NK-92 treated with Interleukin-12 subunit alpha and Interleukin-12 subunit beta, amount 100 ng/mL, for 24 hours (cell line): ENCODE measurements around the gene INPP5K.
"Not testable (repeated sequence)": the region's sequence is repeated elsewhere in the genome, so short reads cannot be mapped to it uniquely, and the experiment has no call there.

ENCODE experiments used
- DNase-seq: peaks from one replicate; lab custom pipeline; 2025; lab: John Stamatoyannopoulos, UW

The INPP5K gene

DNA sequence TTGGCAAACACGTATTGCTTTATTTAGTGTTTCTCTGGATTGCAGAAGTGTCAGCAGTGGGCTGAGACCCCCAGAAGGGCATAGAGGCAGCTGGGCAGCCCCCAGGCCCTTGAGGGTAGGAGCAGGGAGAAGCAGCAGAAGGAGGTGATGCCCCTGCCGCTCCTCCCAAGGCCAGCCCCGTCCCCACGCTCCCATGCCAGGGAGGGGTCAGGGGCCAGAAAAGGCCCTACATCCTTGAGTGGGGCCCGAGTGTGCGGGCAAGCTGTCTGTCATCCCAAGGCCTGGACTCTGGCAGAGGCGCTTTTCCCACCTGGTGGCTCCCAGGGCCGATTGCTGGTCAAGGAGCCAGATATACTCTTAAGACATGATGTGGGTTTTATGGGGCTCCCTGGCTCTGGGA, 52.2 kb downstream of the INPP5K start:
- no peak for DNase-seq

- DNase-seq: no peak
These were observed 54.0 kb downstream of the INPP5K start for GRCh38 chr17:1462164-1463112.

DNA sequence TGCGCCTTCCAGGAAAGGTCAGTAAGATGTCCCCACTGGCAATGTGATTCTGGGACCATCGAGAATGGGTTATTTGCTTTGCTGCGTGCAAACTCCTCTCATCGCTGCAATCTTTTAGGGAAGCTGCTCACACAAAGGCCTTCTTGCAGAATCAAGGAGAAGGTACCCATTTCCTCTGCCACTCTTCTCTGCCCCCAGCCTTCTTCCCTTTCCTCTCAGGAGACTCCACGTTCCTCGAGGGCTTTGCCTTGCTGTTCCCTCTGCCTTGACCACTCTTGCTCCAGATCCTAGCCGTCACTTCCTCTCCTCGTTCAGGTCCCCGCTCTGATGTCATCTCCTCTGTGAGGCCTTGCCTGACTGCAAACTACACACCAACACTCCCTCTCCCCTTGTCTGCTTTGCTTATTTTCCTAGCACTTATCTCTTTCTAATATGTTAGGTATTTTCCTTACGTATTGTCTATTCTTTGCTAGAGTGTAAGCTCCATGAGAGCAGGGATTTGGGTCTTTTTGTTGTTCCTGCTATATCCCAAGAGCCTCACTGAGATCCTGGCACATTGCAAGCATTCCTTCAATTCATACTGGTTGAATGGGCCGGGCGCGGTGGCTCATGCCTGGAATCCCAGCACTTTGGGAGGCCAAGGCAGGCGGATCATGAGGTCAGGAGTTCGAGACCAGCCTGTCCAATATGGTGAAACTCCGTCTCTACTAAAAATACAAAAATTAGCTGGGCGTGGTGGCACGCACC, 55.0 kb downstream of the INPP5K start:
- DNase-seq: no peak

- DNase-seq: no peak
These were observed 56.2 kb downstream of the INPP5K start for GRCh38 chr17:1460233-1460632.

DNA sequence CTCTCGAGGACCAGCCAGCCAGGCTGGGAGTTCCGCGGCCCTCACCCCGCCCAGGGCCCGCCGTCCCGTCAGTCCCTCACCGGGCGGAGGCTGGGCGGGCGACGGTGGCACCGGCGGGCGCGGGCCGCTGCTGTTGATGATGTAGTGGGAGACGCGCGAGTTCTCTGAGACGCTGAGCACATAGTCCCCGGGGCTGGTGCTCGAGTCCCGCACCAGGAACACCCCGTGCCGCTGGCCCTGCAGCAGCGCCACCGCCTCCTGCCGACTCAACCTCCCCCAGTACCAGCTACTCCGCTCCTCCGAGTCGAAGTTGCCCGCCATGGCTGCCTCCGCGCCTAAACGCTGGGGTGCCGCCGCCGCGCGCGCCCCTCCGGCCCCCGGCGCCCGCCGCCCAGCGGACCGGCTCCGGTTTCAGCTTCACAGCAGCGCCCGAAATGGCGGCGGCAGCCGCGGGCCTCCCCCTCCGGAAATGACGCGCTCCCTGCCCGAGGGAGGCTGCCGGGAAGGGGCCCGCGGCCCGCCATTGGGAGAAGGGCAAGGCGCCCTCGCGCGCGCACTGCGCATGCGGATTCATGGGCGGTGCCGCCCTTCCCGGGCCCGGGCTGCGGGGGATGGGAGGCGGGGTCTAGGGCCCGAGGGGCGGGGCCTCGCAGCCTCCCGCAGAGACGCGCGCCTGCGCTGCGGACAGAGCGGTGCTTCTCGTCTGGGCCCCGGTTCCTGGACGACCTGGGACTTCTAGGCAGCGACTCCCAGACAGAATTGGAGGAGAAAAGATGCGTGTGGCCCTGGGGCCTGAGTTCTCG, 60.4 kb downstream of the INPP5K start, which contains the start of gene CRK:
Gene CRK, minus strand, starts transcription at position 436 of the 803 bp plus-strand sequence. Its CDS starts 115 bp downstream, at position 321.
- peak; percentile 82 for DNase-seq

GRCh38 chr17:1455291-1455796, 61.1 kb downstream of the INPP5K start:
- DNase-seq: peak; percentile 8

GRCh38 chr17:1454541-1454940, 61.9 kb downstream of the INPP5K start:
- DNase-seq: no peak

GRCh38 chr17:1453694-1454093, 62.7 kb downstream of the INPP5K start:
- DNase-seq: not testable (repeated sequence)

DNA sequence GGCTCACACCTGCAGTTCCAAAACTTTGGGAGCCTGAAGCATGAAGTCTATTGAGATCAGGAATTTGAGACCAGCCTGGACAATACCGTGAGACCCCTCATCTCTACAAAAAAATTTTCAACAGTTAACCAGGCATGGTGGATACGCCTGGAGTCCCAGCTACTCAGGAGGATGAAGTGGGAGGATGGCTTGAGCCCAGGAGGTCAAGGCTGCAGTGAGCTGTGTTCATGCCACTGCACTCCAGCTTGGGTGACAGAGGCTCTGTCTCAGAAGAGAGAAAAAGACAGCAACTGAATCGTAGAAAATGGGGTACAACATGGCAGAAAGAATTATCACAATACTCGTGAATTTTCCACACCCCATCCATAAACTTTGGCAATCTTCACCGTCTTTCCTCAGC, 63.6 kb downstream of the INPP5K start:
- DNase-seq: no peak

DNA sequence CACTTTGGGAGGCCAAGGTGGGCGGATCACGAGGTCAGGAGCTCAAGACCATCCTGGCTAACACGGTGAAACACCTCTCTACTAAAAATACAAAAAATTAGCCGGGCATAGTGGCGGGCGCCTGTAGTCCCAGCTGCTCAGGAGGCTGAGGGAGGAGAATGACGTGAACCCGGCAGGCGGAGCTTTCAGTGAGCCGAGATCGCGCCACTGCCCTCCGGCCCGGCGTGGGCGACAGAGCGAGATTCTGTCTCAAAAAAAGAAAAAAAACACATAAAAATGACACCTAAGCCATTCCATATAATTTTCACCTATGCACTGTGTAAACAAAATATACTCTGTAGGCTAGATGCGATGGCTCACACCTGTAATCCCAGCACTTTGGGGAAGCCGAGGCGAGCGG, 66.2 kb downstream of the INPP5K start:
- not testable (repeated sequence) for DNase-seq

DNA sequence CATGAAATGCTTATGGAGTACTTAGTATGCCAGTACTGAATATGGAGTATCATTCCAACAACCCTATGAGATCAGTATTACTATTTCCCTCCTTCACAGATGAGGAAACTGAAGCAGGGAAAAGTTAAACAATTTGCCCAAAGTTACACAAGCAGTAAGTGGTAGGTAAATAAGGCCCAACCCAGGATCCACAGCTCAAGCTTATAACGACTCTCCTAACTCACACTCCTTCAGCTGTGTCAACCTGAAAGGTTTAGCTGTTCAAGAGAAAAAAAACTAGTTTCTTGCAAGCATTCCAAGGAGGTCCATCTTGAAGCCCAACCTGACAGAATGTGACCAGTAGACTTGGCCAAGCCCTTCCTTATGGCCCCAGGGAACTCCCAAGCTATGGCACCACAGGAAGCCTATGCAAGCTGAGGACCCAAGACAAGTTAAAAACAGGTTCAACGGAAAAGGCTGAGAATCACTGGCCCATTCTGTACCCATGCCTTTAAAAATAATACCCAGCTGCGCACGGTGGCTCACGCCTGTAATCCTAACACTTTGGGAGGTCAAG, 66.9 kb downstream of the INPP5K start:
- DNase-seq: no peak

- no peak for DNase-seq
These were observed 69.4 kb downstream of the INPP5K start for GRCh38 chr17:1447052-1447451.

- no peak for DNase-seq
These were observed 70.2 kb downstream of the INPP5K start for GRCh38 chr17:1446201-1446600.

DNA sequence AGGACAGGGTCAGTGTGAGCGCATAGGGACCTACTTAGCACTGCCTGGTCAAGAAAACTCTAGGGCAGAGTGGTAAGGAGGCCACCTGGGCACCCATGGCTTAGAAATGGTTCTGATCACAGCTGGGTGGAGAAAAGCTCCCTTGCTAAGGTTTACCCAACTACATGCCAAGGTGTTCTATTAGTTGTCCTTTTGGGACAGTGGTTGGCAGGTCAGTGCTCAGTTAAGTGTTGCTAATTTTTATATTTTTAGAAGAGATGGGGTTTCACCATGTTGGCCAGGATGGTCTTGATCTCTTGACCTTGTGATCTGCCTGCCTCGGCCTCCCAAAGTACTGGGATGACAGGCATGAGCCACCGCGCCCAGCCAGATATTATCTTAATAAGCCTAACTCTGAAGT, 70.7 kb downstream of the INPP5K start:
- DNase-seq: not testable (repeated sequence)
